HEK293T (cell line): ENCODE results near the gene KDM6A.

ENCODE experiments used
- ARNT ChIP-seq: fragments of 450-650 bp; IDR thresholded peaks from 2 replicates; pipeline ENCODE4 v1.6.1; 2017; ENCODE audit warnings: mild to moderate bottlenecking
- BHLHE40 ChIP-seq: fragments of 450-650 bp; IDR thresholded peaks from 2 replicates; pipeline ENCODE4 v1.6.1; 2016; ENCODE audit warnings: mild to moderate bottlenecking, moderate library complexity, borderline replicate concordance
- ELF4 ChIP-seq: fragments of 450-650 bp; IDR thresholded peaks from 2 replicates; pipeline ENCODE4 v1.6.1; 2017; ENCODE audit warnings: antibody characterized with exemption
- FOXM1 ChIP-seq: fragments of 450-650 bp; IDR thresholded peaks from 2 replicates; pipeline ENCODE4 v1.6.1; 2017; ENCODE audit warnings: mild to moderate bottlenecking, borderline replicate concordance
- SP1 ChIP-seq: fragments of 450-650 bp; IDR thresholded peaks from 2 replicates; pipeline ENCODE4 v1.6.1; 2017
- SUZ12 ChIP-seq: fragments of 450-650 bp; IDR thresholded peaks from 2 replicates; pipeline ENCODE4 v1.6.1; 2016; ENCODE audit warnings: mild to moderate bottlenecking
- TARDBP ChIP-seq: fragments of 450-650 bp; IDR thresholded peaks from 2 replicates; pipeline ENCODE4 v1.6.1; 2016

GRCh38 chrX:45137531-45137930 is 264.5 kb downstream of the KDM6A start:
- TF ChIP-seq FOXM1, result no peak
- TF ChIP-seq BHLHE40, result no peak
- no peak for TF ChIP-seq ELF4
- no peak for TF ChIP-seq SUZ12
- TF ChIP-seq ARNT, result no peak
- TF ChIP-seq SP1, result no peak
- no peak for TF ChIP-seq TARDBP
